HG03097 (cell line): ENCODE measurements around the gene NUDT21.
"Not testable (repeated sequence)": the region's sequence is repeated elsewhere in the genome, so short reads cannot be mapped to it uniquely, and the experiment has no call there.

Experiments used
- ATAC-seq: cut with Tn5 transposase; IDR thresholded peaks from one replicate; pipeline ENCODE4 v1.9.1; 2021; ENCODE audit not compliant: unreplicated experiment, low FRiP score

The NUDT21 gene

GRCh38 chr16:56382901-56383355 is 68.2 kb downstream of the NUDT21 start:
- no peak for ATAC-seq

- no peak for ATAC-seq
These were observed 68.7 kb downstream of the NUDT21 start for GRCh38 chr16:56382459-56382858.

GRCh38 chr16:56380778-56381485 is 70.2 kb downstream of the NUDT21 start:
- not testable (repeated sequence) for ATAC-seq
